ENCODE results near the gene GREB1L.
"Not testable (repeated sequence)": the region's sequence is repeated elsewhere in the genome, so short reads cannot be mapped to it uniquely, and the experiment has no call there.

Gene GREB1L

GRCh38 chr18:21366896-21367295, 124.9 kb downstream of the GREB1L start:
- DNase-seq (ENCODE audit: low read depth): no peak

GRCh38 chr18:21369146-21369545, 127.1 kb downstream of the GREB1L start:
- DNase-seq (ENCODE audit: low read depth): peak; percentile 4

GRCh38 chr18:21369597-21369996, 127.6 kb downstream of the GREB1L start:
- not testable (repeated sequence) for DNase-seq (ENCODE audit: low read depth)

GRCh38 chr18:21383031-21383430, 141.0 kb downstream of the GREB1L start:
- DNase-seq (ENCODE audit: low read depth): no peak

GRCh38 chr18:21386523-21387240, 144.7 kb downstream of the GREB1L start:
- DNase-seq (ENCODE audit: low read depth): no peak

DNA sequence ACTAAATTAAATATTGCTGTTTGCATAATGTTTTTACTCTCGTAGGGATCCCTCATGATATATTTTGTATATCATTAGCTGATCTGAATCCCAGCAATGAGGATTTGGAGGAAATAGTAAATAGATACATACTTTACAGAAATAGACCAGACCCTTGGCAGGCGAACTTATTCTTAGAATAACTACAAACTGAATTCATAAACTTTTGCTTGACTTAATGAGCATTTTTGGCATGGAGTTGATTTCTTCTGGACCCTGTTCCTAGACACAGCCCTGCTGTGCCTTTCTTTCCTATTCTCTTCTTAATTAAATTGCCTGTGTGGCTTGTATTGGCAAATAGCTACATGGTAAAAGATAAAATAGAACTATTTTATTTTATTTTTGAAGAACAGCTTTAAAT, 145.9 kb downstream of the GREB1L start:
- no peak for DNase-seq (ENCODE audit: low read depth)

- no peak for DNase-seq (ENCODE audit: low read depth)
Observed at GRCh38 chr18:21389283-21389682, 147.3 kb downstream of the GREB1L start.

DNA sequence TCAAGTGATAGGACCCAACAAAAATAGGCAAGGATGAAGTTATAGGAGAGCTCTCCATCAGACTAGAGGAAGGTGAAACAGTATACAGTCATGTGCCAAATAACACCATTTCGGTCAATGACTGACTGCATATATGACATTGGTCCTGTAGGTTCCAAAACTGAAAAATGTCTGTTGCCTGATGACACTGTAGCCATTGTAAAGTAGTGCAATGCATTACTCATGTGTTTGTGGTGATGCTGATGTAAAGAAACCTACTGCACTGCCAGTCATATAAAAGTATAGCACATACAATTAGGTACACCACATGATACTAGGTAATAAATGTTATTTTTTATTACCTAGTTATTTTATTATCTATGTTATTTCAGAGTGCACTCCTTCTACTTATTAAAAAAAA, 147.9 kb downstream of the GREB1L start:
- DNase-seq (ENCODE audit: low read depth): no peak

DNA sequence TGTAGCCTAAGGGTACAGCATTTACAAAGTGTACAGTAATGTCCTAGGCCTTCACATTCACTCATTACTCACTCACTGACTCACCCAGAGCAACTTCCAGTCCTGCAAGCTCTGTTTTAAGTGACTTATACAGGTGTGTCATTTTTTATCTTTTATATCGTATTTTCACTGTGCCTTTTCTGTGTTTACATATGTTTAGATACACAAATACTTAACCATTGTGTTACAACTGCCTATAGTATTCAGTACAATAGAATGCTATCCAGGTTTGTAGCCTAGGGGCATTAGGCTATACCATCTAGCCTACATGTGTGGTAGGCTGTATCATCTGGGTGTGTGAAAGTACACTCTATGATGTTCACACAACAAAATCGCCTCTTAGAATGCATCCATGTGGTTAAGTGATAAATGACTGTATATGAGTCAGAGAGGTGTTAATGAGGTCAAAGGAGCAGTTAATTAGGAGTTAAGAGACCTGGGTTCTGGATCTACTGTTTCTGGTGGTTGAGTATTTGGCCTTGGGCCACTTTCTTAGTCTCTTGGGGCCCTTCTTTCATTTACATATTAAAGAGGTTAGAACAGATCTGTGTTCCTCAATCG, 149.1 kb downstream of the GREB1L start:
- DNase-seq (ENCODE audit: low read depth): peak; percentile 57

- no peak for DNase-seq (ENCODE audit: low read depth)
Observed at GRCh38 chr18:21393986-21394385, 152.0 kb downstream of the GREB1L start.

- DNase-seq (ENCODE audit: low read depth): no peak
Observed at GRCh38 chr18:21398121-21398520, 156.1 kb downstream of the GREB1L start.

DNA sequence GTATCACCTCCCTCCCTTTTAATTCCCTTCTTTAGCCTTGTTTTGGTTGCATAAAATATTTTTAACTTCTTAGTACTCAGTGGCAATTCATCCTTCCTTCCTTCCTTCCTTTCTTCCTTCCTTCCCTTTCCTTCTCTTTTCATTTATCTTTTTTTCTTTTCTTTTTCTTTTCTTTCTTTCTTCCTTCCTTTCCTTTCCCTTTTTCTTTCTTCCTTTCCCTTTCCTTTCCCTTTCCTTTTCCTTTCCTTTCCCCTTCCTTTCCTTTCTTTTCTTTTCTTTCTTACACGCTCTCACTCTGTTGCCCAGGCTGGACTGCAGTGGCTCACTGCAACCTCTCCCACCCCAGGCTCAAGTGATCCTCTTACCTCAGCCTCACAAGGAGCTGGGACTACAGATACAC, 160.2 kb downstream of the GREB1L start:
- DNase-seq (ENCODE audit: low read depth): no peak

DNA sequence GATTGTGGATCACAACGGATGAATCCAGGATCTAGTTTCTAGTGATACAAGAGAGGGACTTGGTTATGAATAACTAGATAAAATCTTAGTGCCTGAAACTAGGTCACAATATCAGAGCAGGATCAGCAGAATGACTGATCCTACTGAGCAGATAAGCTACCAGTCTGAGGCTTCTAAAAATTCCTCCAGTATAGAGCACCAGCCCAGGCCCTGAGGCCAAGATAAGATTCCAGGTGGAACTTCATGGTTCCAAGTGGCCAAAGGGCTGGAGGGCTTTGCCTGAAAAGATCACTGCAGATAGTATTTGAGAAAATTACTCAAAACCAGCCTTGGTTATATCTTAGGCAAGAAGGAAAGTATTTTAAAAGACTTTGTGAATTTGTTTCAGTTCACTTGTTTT, 162.4 kb downstream of the GREB1L start:
- peak; percentile 10 for DNase-seq (ENCODE audit: low read depth)

- no peak for DNase-seq (ENCODE audit: low read depth)
Observed at GRCh38 chr18:21406116-21406515, 164.1 kb downstream of the GREB1L start.

- DNase-seq (ENCODE audit: low read depth): no peak
Observed at GRCh38 chr18:21408681-21409080, 166.6 kb downstream of the GREB1L start.

GRCh38 chr18:21433436-21433835, 191.4 kb downstream of the GREB1L start:
- DNase-seq (ENCODE audit: low read depth): peak; percentile 21

GRCh38 chr18:21439431-21439846, 197.4 kb downstream of the GREB1L start:
- peak; percentile 98 for DNase-seq (ENCODE audit: low read depth)

- no peak for DNase-seq (ENCODE audit: low read depth)
Observed at GRCh38 chr18:21441670-21442069, 199.6 kb downstream of the GREB1L start.

DNA sequence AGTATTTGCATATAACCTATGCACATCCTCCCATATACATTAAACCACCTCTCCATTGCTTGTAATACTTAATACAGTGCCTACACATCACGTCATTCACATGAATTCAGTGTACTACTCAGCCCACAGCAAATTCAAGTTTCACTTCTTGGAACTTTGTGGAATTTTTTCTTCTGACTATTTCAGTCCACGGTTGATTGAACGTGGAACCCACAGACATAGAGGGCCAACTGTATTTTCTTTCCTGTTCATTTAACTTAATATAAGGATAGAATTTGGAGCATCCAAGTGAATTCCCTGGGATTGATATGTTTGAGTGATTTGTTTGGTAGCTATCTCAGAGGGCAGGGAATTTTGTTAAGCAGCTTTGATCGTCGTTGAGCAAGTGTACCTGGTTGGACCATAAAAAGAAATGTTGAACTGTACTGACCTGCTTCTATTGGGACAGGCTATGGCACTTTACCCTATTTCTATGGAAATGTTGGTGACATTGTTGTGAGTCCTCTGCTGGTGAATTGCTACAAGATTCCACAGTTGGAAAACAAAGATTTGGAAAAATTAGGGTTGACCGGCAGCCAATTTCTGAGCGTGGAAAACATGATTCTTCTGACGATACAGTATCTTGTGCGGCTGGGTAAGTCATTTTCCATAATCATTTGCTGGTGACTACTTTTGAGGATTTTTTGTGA, 201.9 kb downstream of the GREB1L start:
- DNase-seq (ENCODE audit: low read depth): no peak

DNA sequence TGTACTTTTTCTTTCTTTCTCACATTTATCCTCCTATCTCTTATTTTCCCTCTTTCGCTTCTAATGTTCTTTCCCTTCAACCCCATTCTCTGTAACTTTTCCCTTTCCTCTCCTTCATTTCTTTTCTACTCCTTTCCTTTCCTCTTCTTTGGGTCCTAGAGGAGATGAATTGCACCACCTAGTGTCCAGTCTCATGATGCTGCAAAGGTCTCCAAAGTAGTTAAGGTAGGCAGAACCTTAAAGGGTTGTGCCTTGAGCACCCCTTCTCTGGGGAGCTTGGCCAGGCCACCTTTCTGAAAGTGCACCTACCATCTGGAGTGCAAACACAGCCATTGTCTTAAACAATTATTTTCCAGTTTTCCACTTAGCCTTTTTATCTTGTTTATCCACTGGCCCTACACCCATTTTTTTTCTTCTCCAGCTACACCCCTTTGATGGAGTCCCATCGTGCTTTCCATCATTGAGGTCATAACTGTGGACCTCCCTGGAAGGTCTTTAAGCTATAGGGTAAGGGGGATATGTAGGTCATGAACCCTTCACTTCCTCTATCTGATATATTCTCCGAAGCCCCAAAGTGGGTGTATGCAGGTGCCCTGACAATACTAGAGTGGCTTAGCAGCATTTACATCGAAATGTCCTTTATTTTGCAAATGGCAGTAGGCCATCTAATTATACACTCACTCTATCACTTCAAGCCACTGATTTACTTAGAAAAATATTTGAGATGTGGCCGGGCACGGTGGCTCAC, 202.6 kb downstream of the GREB1L start:
- peak; percentile 71 for DNase-seq (ENCODE audit: low read depth)

- peak; percentile 53 for DNase-seq (ENCODE audit: low read depth)
Observed at GRCh38 chr18:21448299-21448698, 206.3 kb downstream of the GREB1L start.

Data from amniotic epithelial cell (primary cell).